ENCODE results near the gene NEK11.

GRCh38 chr3:131067983-131068382 is 41.3 kb downstream of the NEK11 start:
- no peak for TF ChIP-seq EZH2phosphoT487 (IDR thresholded peaks at IDR 0.05)
- TF ChIP-seq CTCF (IDR thresholded peaks at IDR 0.05): no peak
- TF ChIP-seq EZH2 (IDR thresholded peaks at IDR 0.05): no peak
